Left lung (tissue), 10 donors: ENCODE data around the gene S100A16. TPM values are rescaled to one million over a fixed set of nuclear protein-coding genes. Genes with fewer than 3 reads are reported as not detected.

Experiments
- ATAC-seq: fragments of 200-7000 bp; cut with Tn5 transposase; one replicate; pipeline ENCODE4 v1.9.1; 2020; ENCODE audit warnings: moderate library complexity
- DNase-seq, 4 donors: peaks; one replicate each; pipeline ENCODE4 v3.0.0-alpha.2; 2013 to 2020
- H3K27ac ChIP-seq, 2 donors: fragments of 200-600 bp; sonication (generic) in 1 of 2; one replicate each; pipeline versions ENCODE4 v1.5.0 to v1.8.0; 2020 to 2021
- H3K27me3 ChIP-seq, 2 donors: fragments of 200-600 bp; sonication (generic) in 1 of 2; one replicate each; pipeline versions ENCODE4 v1.5.0 to v1.8.0; 2020 to 2021
- H3K36me3 ChIP-seq, 2 donors: fragments of 200-600 bp; sonication (generic) in 1 of 2; one replicate each; pipeline versions ENCODE4 v1.5.0 to v1.8.0; 2020 to 2021
- H3K4me1 ChIP-seq, 2 donors: fragments of 200-600 bp; one replicate each; pipeline ENCODE4 v1.8.0; 2021
- H3K4me3 ChIP-seq, 2 donors: fragments of 200-600 bp; sonication (generic) in 1 of 2; one replicate each; pipeline versions ENCODE4 v1.5.0 to v1.8.0; 2020 to 2021; ENCODE audit warnings: mild to moderate bottlenecking in 1 of 2
- H3K9me3 ChIP-seq, 2 donors: fragments of 200-600 bp; sonication (generic) in 1 of 2; one replicate each; pipeline versions ENCODE4 v1.5.0 to v1.8.0; 2020 to 2021
- CTCF ChIP-seq, 2 donors: fragments of 200-600 bp; sonication (generic) in 1 of 2; IDR thresholded peaks; one replicate each; pipeline versions ENCODE4 v1.5.0 to v1.8.0; 2021; ENCODE audit warnings: antibody characterized with exemption in 2 of 2
- intact Hi-C, 2 donors: fragments of 100-400 bp; cut with DNase I; formaldehyde crosslinking; loops; one replicate each; pipeline versions ENCODE4 v1.11.2 to v1.14.2; 2022
- polyA plus RNA-seq, 6 donors: library from polyadenylated mRNA; unstranded; fragments of 120-200 nt; gene quantifications; one replicate each; pipeline ENCODE4 v1.2.1, GENCODE V29; 2013; ENCODE audit not compliant: insufficient read length in 6 of 6
- total RNA-seq, 2 donors: library from RNA; stranded (reverse); fragmentation: NEBNext Ultra II Directional; extraction: Animal tissue kit (Norgen Biotek cat#: 25700); gene quantifications; one replicate each; pipeline ENCODE4 v1.2.1, GENCODE V29; 2021
- donor health status: DM: no; HTN: yes; CAD: no.
- donor health status: DM: no; HTN: no; CAD: no.

S100A16 gene
- total and polyA plus RNA-seq, 8 donors, result 118 to 160 (median 144) TPM

DNA sequence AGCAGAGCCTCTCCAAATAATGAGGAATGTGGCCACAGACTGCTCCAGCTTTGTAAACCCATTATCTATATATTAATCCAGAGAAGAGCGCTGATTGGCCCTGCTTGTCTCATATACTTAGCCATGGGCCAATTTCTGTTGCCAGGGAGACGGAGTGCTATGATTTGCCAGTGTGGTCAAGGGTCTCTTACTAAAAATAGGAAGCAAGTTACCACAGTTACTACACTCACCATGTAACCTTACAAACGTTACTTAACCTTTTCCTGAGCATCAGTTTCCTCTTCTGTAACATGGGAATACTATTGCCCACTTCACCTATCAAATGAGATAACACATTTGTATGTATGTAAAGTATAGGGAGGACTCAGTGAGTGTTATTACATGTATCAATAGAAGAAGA, 39.6 kb downstream of the S100A16 start:
- no peaks in the 10 kb centered on the region for H3K27me3 ChIP-seq
- DNase-seq (no peak), ATAC-seq (no peak)
- no peaks in the 10 kb centered on the region for H3K36me3 ChIP-seq
- H3K27ac ChIP-seq, result peak overlapping the region; percentile 67 to 83
- H3K4me3 ChIP-seq, result no peak overlapping the region
- peaks cover 5 to 38% of the 10 kb centered on the region in 2 donors for H3K4me1 ChIP-seq
- intact Hi-C loops, result no loop called here
- no peaks in the 10 kb centered on the region for H3K9me3 ChIP-seq
- TF ChIP-seq CTCF (IDR thresholded peaks at IDR 0.05), result no peak

GRCh38 chr1:153572569-153573015, 40.3 kb downstream of the S100A16 start:
- Histone ChIP-seq H3K27me3 (no peaks in the 10 kb centered on the region), H3K9me3 (no peaks in the 10 kb centered on the region), H3K4me1 (peaks cover 13 to 46% of the 10 kb centered on the region in 2 donors), H3K4me3 (no peak overlapping the region), H3K36me3 (no peaks in the 10 kb centered on the region), H3K27ac (peak overlapping the region; percentile 67 to 83)
- ATAC-seq (peak; percentile 91), DNase-seq (peak; percentile 41 to 88 (median 82))
- peak; percentile 82 to 84 for TF ChIP-seq CTCF (IDR thresholded peaks at IDR 0.05)
- intact Hi-C loops, result no loop called here

GRCh38 chr1:153571706-153572105, 41.2 kb downstream of the S100A16 start:
- Histone ChIP-seq H3K4me1 (peaks cover 22 to 51% of the 10 kb centered on the region in 2 donors), H3K9me3 (no peaks in the 10 kb centered on the region), H3K4me3 (no peak overlapping the region), H3K27ac (peak overlapping the region in 1 of 2 donors; percentile 83), H3K36me3 (no peaks in the 10 kb centered on the region), H3K27me3 (no peaks in the 10 kb centered on the region)
- intact Hi-C loops, result no loop called here
- ATAC-seq (no peak), DNase-seq (no peak)
- TF ChIP-seq CTCF (IDR thresholded peaks at IDR 0.05), result no peak

- Histone ChIP-seq H3K4me1 (peaks cover 30 to 59% of the 10 kb centered on the region in 2 donors), H3K36me3 (no peaks in the 10 kb centered on the region), H3K4me3 (no peak overlapping the region), H3K27me3 (no peaks in the 10 kb centered on the region), H3K9me3 (no peaks in the 10 kb centered on the region), H3K27ac (no peak overlapping the region)
- DNase-seq, result no peak
- ATAC-seq, result no peak
- no peak for TF ChIP-seq CTCF (IDR thresholded peaks at IDR 0.05)
- intact Hi-C loops, result no loop called here
Measured at GRCh38 chr1:153570874-153571273, 42.1 kb downstream of the S100A16 start.

DNA sequence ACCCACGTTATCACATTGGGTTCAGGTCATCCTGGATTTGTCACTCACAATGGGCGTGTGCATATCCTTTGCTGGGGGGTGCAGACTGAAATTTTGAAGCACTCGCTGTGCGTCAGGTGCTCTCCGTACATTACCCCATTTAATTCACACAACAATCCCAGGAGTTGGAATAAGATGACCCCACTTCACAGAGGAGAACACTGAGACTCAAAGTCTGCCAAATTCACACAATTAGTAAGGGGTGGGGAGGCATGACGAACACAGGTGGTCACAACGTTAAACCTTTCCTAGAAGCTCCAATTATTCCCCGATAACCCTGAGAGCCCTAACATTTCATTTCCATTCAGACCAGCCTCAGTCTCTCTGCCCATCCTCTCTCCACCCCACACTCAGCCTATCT, 43.5 kb downstream of the S100A16 start:
- TF ChIP-seq CTCF (IDR thresholded peaks at IDR 0.05), result no peak
- no peak for ATAC-seq
- Histone ChIP-seq H3K4me1 (peaks cover 37 to 73% of the 10 kb centered on the region in 2 donors), H3K4me3 (no peak overlapping the region), H3K9me3 (no peaks in the 10 kb centered on the region), H3K27ac (no peak overlapping the region), H3K27me3 (no peaks in the 10 kb centered on the region), H3K36me3 (no peaks in the 10 kb centered on the region)
- no peak for DNase-seq
- intact Hi-C loops, result loop anchor here (5.0 to 10.0 kb wide), 3 partner anchors 37 to 57 kb away; no protein-coding TSS in a partner anchor
